Adrenal gland (tissue), 12 donors: Measurements from ENCODE around the gene EPS8L1. TPM values are rescaled to one million over a fixed set of nuclear protein-coding genes. Genes with fewer than 3 reads are reported as not detected.

Experiments used
- DNase-seq, 7 donors: peaks; one replicate each; pipeline ENCODE4 v3.0.0-alpha.2; 2019 to 2020
- H3K27ac ChIP-seq, 5 donors: fragments of 200-600 bp; sonication (generic) in 4 of 5; 1 replicate in 3 of 5; 2 replicates in 2 of 5; pipeline versions ENCODE4 v1.5.1 to v1.8.0; 2016 to 2020; ENCODE audit warnings: mild to moderate bottlenecking in 1 of 5
- H3K27me3 ChIP-seq: fragments of 200-600 bp; 2 replicates; pipeline ENCODE4 v1.8.0; 2021
- H3K36me3 ChIP-seq, 2 donors: fragments of 200-600 bp; replicated peaks in 1 of 2; 1 replicate in 1 of 2; 2 replicates in 1 of 2; pipeline versions ENCODE4 v1.5.1 to v1.8.0; 2018 to 2022
- H3K4me1 ChIP-seq, 2 donors: fragments of 200-600 bp; replicated peaks in 1 of 2; 1 replicate in 1 of 2; 2 replicates in 1 of 2; pipeline versions ENCODE4 v1.5.1 to v1.8.0; 2018 to 2021
- H3K4me3 ChIP-seq, 4 donors: fragments of 200-600 bp; sonication (generic) in 3 of 4; one replicate each; pipeline ENCODE4 v1.5.1; 2016 to 2018
- H3K9me3 ChIP-seq, 3 donors: fragments of 200-600 bp; sonication (generic) in 1 of 3; replicated peaks in 1 of 3; 1 replicate in 2 of 3; 2 replicates in 1 of 3; pipeline versions ENCODE4 v1.5.1 to v1.8.0; 2016 to 2021
- CTCF ChIP-seq, 6 experiments: fragments of 450-650 bp in 4 of 6; fragments of 200-600 bp in 2 of 6; sonication (generic) in 1 of 6; IDR thresholded peaks; 1 replicate in 5 of 6; 2 replicates in 1 of 6; pipeline versions ENCODE4 v1.5.1 to v1.8.0; 2016 to 2021; ENCODE audit warnings: antibody characterized with exemption in 6 of 6, mild to moderate bottlenecking in 2 of 6, moderate library complexity in 1 of 6
- POLR2A ChIP-seq, 2 donors: fragments of 450-650 bp; IDR thresholded peaks; one replicate each; pipeline ENCODE4 v1.6.1; 2017; ENCODE audit warnings: antibody characterized with exemption in 2 of 2, mild to moderate bottlenecking in 2 of 2, moderate library complexity in 1 of 2
- WGBS, 4 donors: extraction: QIAGEN DNeasy Blood & Tissue Kit in 2 of 4; methylation state at CpG; one replicate each; pipeline versions ENCODE4 v1.1.5 to v1.1.7; 2013 to 2017; 5-methylcytosine and 5-hydroxymethylcytosine counted together
- intact Hi-C, 2 donors: fragments of 100-400 bp; cut with DNase I; formaldehyde crosslinking; loops; one replicate each; pipeline versions ENCODE4 v1.14.1 to v1.15.0; 2022 to 2023
- polyA plus RNA-seq, 3 donors: library from polyadenylated mRNA; stranded (reverse); fragments of 200-250 nt in 2 of 3; fragments of 350-450 nt in 1 of 3; fragmentation: Illumina TruSeq in 1 of 3; extraction: RNeasy Lipid Tissue Mini Kit (QIAGEN cat#74804) in 1 of 3; gene quantifications; one replicate each; pipeline ENCODE4 v1.2.3, GENCODE V29; 2013 to 2014
- total RNA-seq, 9 donors: library from RNA; depleted of rRNA in 4 of 9; stranded (reverse); fragments of >200 nt in 4 of 9; fragments of 120-200 nt in 1 of 9; fragmentation: NEBNext Ultra II Directional in 1 of 9; extraction: Animal tissue kit (Norgen Biotek cat#: 25700) in 1 of 9; gene quantifications; one replicate each; pipeline versions ENCODE4 v1.1.0 to v1.2.4, GENCODE V29; 2013 to 2023
- donor health status: healthy with polysubstance abuse.
- donor health status: Bipolar disorder and iron deficiency.
- donor health status: DM: yes; HTN: yes; CAD: no.
- donor health status: DM: no; HTN: no; CAD: no.
- donor health status: DM: no; HTN: no; CAD: no.
- donor health status: DM: yes; HTN: yes; CAD: no.

The EPS8L1 gene
- total and polyA plus RNA-seq, 12 donors, result 0.60 to 8.0 (median 2.2) TPM; not detected in 2

GRCh38 chr19:55132453-55133129 is 56.9 kb downstream of the EPS8L1 start:
- TF ChIP-seq CTCF (IDR thresholded peaks at IDR 0.05) (no peak), POLR2A (IDR thresholded peaks at IDR 0.05) (no peak)
- WGBS, 4 donors, result 57 to 62% (median 59%) methylated on average over 8 to 14 of the region's 14 CpGs
- Histone ChIP-seq H3K9me3 (no peaks in the 10 kb centered on the region), H3K27me3 (peaks cover 21% of the 10 kb centered on the region), H3K27ac (no peak overlapping the region), H3K4me3 (no peak overlapping the region), H3K4me1 (no peaks in the 10 kb centered on the region), H3K36me3 (no peaks in the 10 kb centered on the region)
- no peak for DNase-seq
- intact Hi-C loops, result no loop called here

GRCh38 chr19:55133639-55134444 is 58.2 kb downstream of the EPS8L1 start:
- Histone ChIP-seq H3K27me3 (peaks cover 21% of the 10 kb centered on the region), H3K4me1 (no peaks in the 10 kb centered on the region), H3K9me3 (no peaks in the 10 kb centered on the region), H3K27ac (no peak overlapping the region), H3K4me3 (no peak overlapping the region), H3K36me3 (no peaks in the 10 kb centered on the region)
- TF ChIP-seq CTCF (IDR thresholded peaks at IDR 0.05) (no peak), POLR2A (IDR thresholded peaks at IDR 0.05) (no peak)
- intact Hi-C loops, result no loop called here
- no peak for DNase-seq
- 67 to 77% (median 71%) methylated on average over 19 to 25 of the region's 25 CpGs for WGBS, 4 donors

- Histone ChIP-seq H3K9me3 (no peaks in the 10 kb centered on the region), H3K4me3 (no peak overlapping the region), H3K27me3 (peaks cover 21% of the 10 kb centered on the region), H3K36me3 (no peaks in the 10 kb centered on the region), H3K4me1 (no peaks in the 10 kb centered on the region), H3K27ac (no peak overlapping the region)
- intact Hi-C loops, result loop anchor here in 1 of 2 donors (5.0 kb wide), 1 partner anchor 373 kb away; no protein-coding TSS in a partner anchor
- no peak for DNase-seq
- 13 to 20% (median 14%) methylated on average over 2 to 3 of the region's 3 CpGs for WGBS, 4 donors
- no peak for TF ChIP-seq CTCF (IDR thresholded peaks at IDR 0.05)
- no peak for TF ChIP-seq POLR2A (IDR thresholded peaks at IDR 0.05)
These were observed 59.1 kb downstream of the EPS8L1 start for GRCh38 chr19:55134736-55135135.

- intact Hi-C loops, result loop anchor here in 1 of 2 donors (5.0 kb wide), 1 partner anchor 371 kb away; no protein-coding TSS in a partner anchor
- no peak for DNase-seq
- H3K4me3 ChIP-seq, result no peak overlapping the region
- H3K4me1 ChIP-seq, result peaks cover 0 to 5% of the 10 kb centered on the region in 2 donors
- peaks cover 25% of the 10 kb centered on the region for H3K27me3 ChIP-seq
- H3K9me3 ChIP-seq, result no peaks in the 10 kb centered on the region
- WGBS, 4 donors, result 54 to 81% (median 78%) methylated on average over 6 to 17 of the region's 17 CpGs
- H3K36me3 ChIP-seq, result no peaks in the 10 kb centered on the region
- TF ChIP-seq CTCF (IDR thresholded peaks at IDR 0.05) (no peak), POLR2A (IDR thresholded peaks at IDR 0.05) (no peak)
- no peak overlapping the region for H3K27ac ChIP-seq
These were observed 60.9 kb downstream of the EPS8L1 start for GRCh38 chr19:55136399-55137102.
